SK-N-SH (cell line): Measurements from ENCODE around the gene SPRY2.

Experiments
- EP300 ChIP-seq, 2 experiments: IDR thresholded peaks; 2 replicates each; pipeline versions ENCODE4 v1.4.0 to v1.6.1; 2012; ENCODE audit warnings: borderline replicate concordance in 1 of 2, low read depth in 1 of 2, low read length in 1 of 2
- GABPA ChIP-seq: IDR thresholded peaks from 2 replicates; pipeline ENCODE4 v1.4.0; 2012; ENCODE audit warnings: low read depth, mild to moderate bottlenecking
- GATA2 ChIP-seq: sonication (generic); formaldehyde crosslinking; IDR thresholded peaks from 2 replicates; pipeline ENCODE4 v1.5.0; 2020; ENCODE audit warnings: mild to moderate bottlenecking, missing genetic modification reagents
- JUND ChIP-seq: IDR thresholded peaks from 2 replicates; pipeline ENCODE4 v1.4.0; 2012
- POLR2AphosphoS5 ChIP-seq: IDR thresholded peaks from 2 replicates; pipeline ENCODE4 v1.6.1; 2012; ENCODE audit warnings: low read depth, low read length
- RCOR1 ChIP-seq: fragments of 150-350 bp; IDR thresholded peaks from 2 replicates; pipeline ENCODE4 v1.6.1; 2017; ENCODE audit warnings: antibody characterized with exemption, low read length
- TAF1 ChIP-seq: IDR thresholded peaks from 2 replicates; pipeline ENCODE4 v1.6.1; 2012; ENCODE audit warnings: low read depth, mild to moderate bottlenecking, low read length, moderate library complexity, borderline replicate concordance
- TEAD4 ChIP-seq: IDR thresholded peaks from 2 replicates; pipeline ENCODE4 v1.4.0; 2012; ENCODE audit warnings: mild to moderate bottlenecking, borderline replicate concordance; ENCODE audit not compliant: insufficient read depth
- YY1 ChIP-seq: IDR thresholded peaks from 2 replicates; pipeline ENCODE4 v1.4.0; 2012; ENCODE audit warnings: low read depth, mild to moderate bottlenecking
- TF ChIP-seq, protein P1 (sequence below): fragments of 200-600 bp; sonication (generic); IDR thresholded peaks from 2 replicates; pipeline ENCODE4 v1.6.1; 2017; ENCODE audit warnings: antibody characterized with exemption, mild to moderate bottlenecking, moderate library complexity
- TF ChIP-seq, protein P2 (sequence below): IDR thresholded peaks from 2 replicates; pipeline ENCODE4 v1.4.0; 2012; ENCODE audit warnings: low read depth, borderline replicate concordance
- TF ChIP-seq, protein P3 (sequence below): IDR thresholded peaks from 2 replicates; pipeline ENCODE4 v1.6.1; 2012; ENCODE audit warnings: mild to moderate bottlenecking, low read depth, low read length, moderate library complexity

DNA sequence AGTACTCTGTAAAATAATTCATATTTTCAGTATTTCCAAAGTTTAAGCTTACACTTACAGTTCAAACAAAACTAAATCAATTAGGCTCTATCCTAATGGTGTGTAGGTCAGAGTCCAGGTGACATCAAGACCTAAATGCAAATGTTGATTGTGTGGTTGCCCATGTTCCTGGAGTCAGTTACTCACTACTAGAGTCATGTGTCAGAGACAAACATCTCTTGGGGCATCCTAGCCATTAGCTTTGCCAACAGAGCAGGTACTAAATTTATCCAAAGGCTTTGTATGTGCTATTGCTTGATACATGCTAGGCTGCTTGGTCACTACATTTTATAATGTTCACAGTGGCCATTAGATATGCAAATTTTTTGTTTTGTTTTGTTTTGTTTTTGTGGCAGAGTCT, 11.7 kb downstream of the SPRY2 start:
- TF ChIP-seq GABPA = no peak
- no peak for TF ChIP-seq YY1
- TF ChIP-seq, protein P1, sequence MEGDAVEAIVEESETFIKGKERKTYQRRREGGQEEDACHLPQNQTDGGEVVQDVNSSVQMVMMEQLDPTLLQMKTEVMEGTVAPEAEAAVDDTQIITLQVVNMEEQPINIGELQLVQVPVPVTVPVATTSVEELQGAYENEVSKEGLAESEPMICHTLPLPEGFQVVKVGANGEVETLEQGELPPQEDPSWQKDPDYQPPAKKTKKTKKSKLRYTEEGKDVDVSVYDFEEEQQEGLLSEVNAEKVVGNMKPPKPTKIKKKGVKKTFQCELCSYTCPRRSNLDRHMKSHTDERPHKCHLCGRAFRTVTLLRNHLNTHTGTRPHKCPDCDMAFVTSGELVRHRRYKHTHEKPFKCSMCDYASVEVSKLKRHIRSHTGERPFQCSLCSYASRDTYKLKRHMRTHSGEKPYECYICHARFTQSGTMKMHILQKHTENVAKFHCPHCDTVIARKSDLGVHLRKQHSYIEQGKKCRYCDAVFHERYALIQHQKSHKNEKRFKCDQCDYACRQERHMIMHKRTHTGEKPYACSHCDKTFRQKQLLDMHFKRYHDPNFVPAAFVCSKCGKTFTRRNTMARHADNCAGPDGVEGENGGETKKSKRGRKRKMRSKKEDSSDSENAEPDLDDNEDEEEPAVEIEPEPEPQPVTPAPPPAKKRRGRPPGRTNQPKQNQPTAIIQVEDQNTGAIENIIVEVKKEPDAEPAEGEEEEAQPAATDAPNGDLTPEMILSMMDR = no peak
- TF ChIP-seq EP300 (IDR thresholded peaks at IDR 0.05; ENCODE audit: borderline replicate concordance in 1 of 2, low read depth in 1 of 2, low read length in 1 of 2) = no peak
- TF ChIP-seq, protein P2, sequence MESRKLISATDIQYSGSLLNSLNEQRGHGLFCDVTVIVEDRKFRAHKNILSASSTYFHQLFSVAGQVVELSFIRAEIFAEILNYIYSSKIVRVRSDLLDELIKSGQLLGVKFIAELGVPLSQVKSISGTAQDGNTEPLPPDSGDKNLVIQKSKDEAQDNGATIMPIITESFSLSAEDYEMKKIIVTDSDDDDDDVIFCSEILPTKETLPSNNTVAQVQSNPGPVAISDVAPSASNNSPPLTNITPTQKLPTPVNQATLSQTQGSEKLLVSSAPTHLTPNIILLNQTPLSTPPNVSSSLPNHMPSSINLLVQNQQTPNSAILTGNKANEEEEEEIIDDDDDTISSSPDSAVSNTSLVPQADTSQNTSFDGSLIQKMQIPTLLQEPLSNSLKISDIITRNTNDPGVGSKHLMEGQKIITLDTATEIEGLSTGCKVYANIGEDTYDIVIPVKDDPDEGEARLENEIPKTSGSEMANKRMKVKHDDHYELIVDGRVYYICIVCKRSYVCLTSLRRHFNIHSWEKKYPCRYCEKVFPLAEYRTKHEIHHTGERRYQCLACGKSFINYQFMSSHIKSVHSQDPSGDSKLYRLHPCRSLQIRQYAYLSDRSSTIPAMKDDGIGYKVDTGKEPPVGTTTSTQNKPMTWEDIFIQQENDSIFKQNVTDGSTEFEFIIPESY = no peak
- TF ChIP-seq, protein P3, sequence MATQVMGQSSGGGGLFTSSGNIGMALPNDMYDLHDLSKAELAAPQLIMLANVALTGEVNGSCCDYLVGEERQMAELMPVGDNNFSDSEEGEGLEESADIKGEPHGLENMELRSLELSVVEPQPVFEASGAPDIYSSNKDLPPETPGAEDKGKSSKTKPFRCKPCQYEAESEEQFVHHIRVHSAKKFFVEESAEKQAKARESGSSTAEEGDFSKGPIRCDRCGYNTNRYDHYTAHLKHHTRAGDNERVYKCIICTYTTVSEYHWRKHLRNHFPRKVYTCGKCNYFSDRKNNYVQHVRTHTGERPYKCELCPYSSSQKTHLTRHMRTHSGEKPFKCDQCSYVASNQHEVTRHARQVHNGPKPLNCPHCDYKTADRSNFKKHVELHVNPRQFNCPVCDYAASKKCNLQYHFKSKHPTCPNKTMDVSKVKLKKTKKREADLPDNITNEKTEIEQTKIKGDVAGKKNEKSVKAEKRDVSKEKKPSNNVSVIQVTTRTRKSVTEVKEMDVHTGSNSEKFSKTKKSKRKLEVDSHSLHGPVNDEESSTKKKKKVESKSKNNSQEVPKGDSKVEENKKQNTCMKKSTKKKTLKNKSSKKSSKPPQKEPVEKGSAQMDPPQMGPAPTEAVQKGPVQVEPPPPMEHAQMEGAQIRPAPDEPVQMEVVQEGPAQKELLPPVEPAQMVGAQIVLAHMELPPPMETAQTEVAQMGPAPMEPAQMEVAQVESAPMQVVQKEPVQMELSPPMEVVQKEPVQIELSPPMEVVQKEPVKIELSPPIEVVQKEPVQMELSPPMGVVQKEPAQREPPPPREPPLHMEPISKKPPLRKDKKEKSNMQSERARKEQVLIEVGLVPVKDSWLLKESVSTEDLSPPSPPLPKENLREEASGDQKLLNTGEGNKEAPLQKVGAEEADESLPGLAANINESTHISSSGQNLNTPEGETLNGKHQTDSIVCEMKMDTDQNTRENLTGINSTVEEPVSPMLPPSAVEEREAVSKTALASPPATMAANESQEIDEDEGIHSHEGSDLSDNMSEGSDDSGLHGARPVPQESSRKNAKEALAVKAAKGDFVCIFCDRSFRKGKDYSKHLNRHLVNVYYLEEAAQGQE = no peak
- no peak for TF ChIP-seq JUND
- TF ChIP-seq GATA2 (CRISPR knock-in tag) = no peak
- TF ChIP-seq RCOR1 = no peak
- no peak for TF ChIP-seq TAF1
- no peak for TF ChIP-seq TEAD4
- 0 out of 2 replicates have a peak, but pooled peaks have one; percentile 0 for TF ChIP-seq POLR2AphosphoS5
